HEK293T (cell line): Measurements from ENCODE around the gene CHL1.
"Not testable (repeated sequence)": the region's sequence is repeated elsewhere in the genome, so short reads cannot be mapped to it uniquely, and the experiment has no call there.

Source experiments
- BHLHE40 ChIP-seq: fragments of 450-650 bp; IDR thresholded peaks from 2 replicates; pipeline ENCODE4 v1.6.1; 2016; ENCODE audit warnings: mild to moderate bottlenecking, moderate library complexity, borderline replicate concordance
- CTBP1 ChIP-seq: fragments of 450-650 bp; IDR thresholded peaks from 2 replicates; pipeline ENCODE4 v1.6.1; 2016; ENCODE audit warnings: borderline replicate concordance
- ELF4 ChIP-seq: fragments of 450-650 bp; IDR thresholded peaks from 2 replicates; pipeline ENCODE4 v1.6.1; 2017; ENCODE audit warnings: antibody characterized with exemption
- FOXA1 ChIP-seq: fragments of 450-650 bp; IDR thresholded peaks from 2 replicates; pipeline ENCODE4 v1.6.1; 2016; ENCODE audit warnings: mild to moderate bottlenecking
- FOXM1 ChIP-seq: fragments of 450-650 bp; IDR thresholded peaks from 2 replicates; pipeline ENCODE4 v1.6.1; 2017; ENCODE audit warnings: mild to moderate bottlenecking, borderline replicate concordance
- HDGF ChIP-seq: fragments of 450-650 bp; IDR thresholded peaks from 2 replicates; pipeline ENCODE4 v1.6.1; 2017; ENCODE audit warnings: antibody characterized with exemption, borderline replicate concordance
- L3MBTL2 ChIP-seq: fragments of 450-650 bp; conservative IDR thresholded peaks from 2 replicates; pipeline ENCODE4 v1.6.1; 2016; ENCODE audit warnings: mild to moderate bottlenecking
- NFRKB ChIP-seq: fragments of 450-650 bp; IDR thresholded peaks from 2 replicates; pipeline ENCODE4 v1.6.1; 2016; ENCODE audit warnings: mild to moderate bottlenecking, moderate library complexity
- PKNOX1 ChIP-seq: fragments of 450-650 bp; IDR thresholded peaks from 2 replicates; pipeline ENCODE4 v1.6.1; 2016
- SP1 ChIP-seq: fragments of 450-650 bp; IDR thresholded peaks from 2 replicates; pipeline ENCODE4 v1.6.1; 2017
- SUZ12 ChIP-seq: fragments of 450-650 bp; IDR thresholded peaks from 2 replicates; pipeline ENCODE4 v1.6.1; 2016; ENCODE audit warnings: mild to moderate bottlenecking
- TARDBP ChIP-seq: fragments of 450-650 bp; IDR thresholded peaks from 2 replicates; pipeline ENCODE4 v1.6.1; 2016
- ZNF384 ChIP-seq: fragments of 450-650 bp; IDR thresholded peaks from 2 replicates; pipeline ENCODE4 v1.6.1; 2016

GRCh38 chr3:366253-366652, 169.7 kb downstream of the CHL1 start:
- TF ChIP-seq FOXA1, TARDBP, BHLHE40, SP1, ELF4, FOXM1, PKNOX1, L3MBTL2, HDGF, ZNF384, CTBP1, NFRKB, SUZ12: not testable (repeated sequence)
